Vagina (tissue), 2 donors: ENCODE data around the gene GPHA2. TPM values are rescaled to one million over a fixed set of nuclear protein-coding genes. Genes with fewer than 3 reads are reported as not detected.

Source experiments
- DNase-seq, 2 donors: peaks; one replicate each; pipeline ENCODE4 v3.0.0-alpha.2; 2017; ENCODE audit errors: extremely low spot score in 2 of 2
- H3K27ac ChIP-seq: fragments of 200-600 bp; sonication (generic); one replicate; pipeline ENCODE4 v1.5.1; 2019
- H3K27me3 ChIP-seq: fragments of 200-600 bp; sonication (generic); one replicate; pipeline ENCODE4 v1.5.1; 2019
- H3K36me3 ChIP-seq, 2 donors: fragments of 200-600 bp; sonication (generic); one replicate each; pipeline ENCODE4 v1.5.1; 2017 to 2019
- H3K4me1 ChIP-seq: fragments of 200-600 bp; sonication (generic); one replicate; pipeline ENCODE4 v1.5.1; 2019
- H3K4me3 ChIP-seq, 2 donors: fragments of 200-600 bp; sonication (generic); 1 replicate in 1 of 2; 2 replicates in 1 of 2; pipeline ENCODE4 v1.5.1; 2016 to 2019
- H3K9me3 ChIP-seq: fragments of 200-600 bp; sonication (generic); one replicate; pipeline ENCODE4 v1.5.1; 2019
- POLR2A ChIP-seq, 2 donors: fragments of 450-650 bp; IDR thresholded peaks; one replicate each; pipeline ENCODE4 v1.6.1; 2017; ENCODE audit warnings: antibody characterized with exemption in 2 of 2, mild to moderate bottlenecking in 2 of 2, moderate library complexity in 2 of 2
- POLR2AphosphoS5 ChIP-seq, 2 donors: sonication (generic); formaldehyde crosslinking; IDR thresholded peaks; one replicate each; pipeline ENCODE4 v1.9.0; 2017; ENCODE audit warnings: antibody characterized with exemption in 2 of 2, mild to moderate bottlenecking in 2 of 2, low read depth in 1 of 2; ENCODE audit not compliant: insufficient read depth in 1 of 2
- intact Hi-C: fragments of 100-400 bp; cut with DNase I; formaldehyde crosslinking; loops from one replicate; pipeline ENCODE4 v1.15.1; 2023
- microRNA counts, 2 donors: library from miRNA; unstranded; fragments of <30 nt; microRNA quantifications; one replicate each; lab custom pipeline; 2016 to 2017
- microRNA-seq: library from miRNA; unstranded; fragments of <30 nt; microRNA quantifications from one replicate; pipeline ENCODE4, GENCODE V29; 2017; ENCODE audit warnings: borderline number of aligned reads, borderline replicate concordance
- small RNA-seq: library from RNA; depleted of rRNA; stranded (forward); fragments of <200 nt; gene quantifications from one replicate; pipeline ENCODE3, GENCODE V24; 2016
- total RNA-seq: library from RNA; depleted of rRNA; stranded (reverse); fragments of >200 nt; gene quantifications from one replicate; pipeline ENCODE4 v1.2.3, GENCODE V29; 2016
- TF ChIP-seq, protein P1 (sequence below), 3 experiments: fragments of 450-650 bp in 2 of 3; fragments of 200-600 bp in 1 of 3; sonication (generic) in 1 of 3; IDR thresholded peaks; one replicate each; pipeline ENCODE4 v1.5.1; 2017 to 2019; ENCODE audit warnings: antibody characterized with exemption in 3 of 3, mild to moderate bottlenecking in 2 of 3, moderate library complexity in 2 of 3

GPHA2 gene
- total RNA-seq, 1 donor from 2014 or later, result not detected

DNA sequence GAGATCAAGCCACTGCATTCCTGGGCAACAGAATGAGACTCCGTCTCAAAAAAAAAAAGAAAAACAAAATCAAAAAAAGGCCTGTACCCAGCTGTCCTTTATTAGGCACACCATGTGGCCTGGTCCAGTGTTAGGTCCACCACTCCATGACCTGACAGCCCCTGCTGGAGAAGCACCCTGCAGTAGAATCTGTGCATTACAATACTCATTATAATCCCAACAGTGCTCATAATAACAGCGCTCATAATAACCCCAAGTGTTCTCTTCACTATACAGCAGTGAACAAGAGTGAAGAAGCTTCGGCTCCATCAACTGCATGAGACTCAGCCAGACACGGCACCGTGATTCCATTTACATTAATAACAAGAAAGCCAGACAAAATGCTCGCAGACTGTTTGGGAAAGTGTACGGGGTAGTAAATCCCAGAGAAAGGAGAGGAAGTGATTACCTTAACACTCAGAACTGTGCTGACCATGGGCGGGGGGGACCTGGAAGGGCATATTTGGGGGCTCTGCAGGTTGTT lies 48.4 kb downstream of the GPHA2 start:
- no peak for DNase-seq
- H3K36me3 ChIP-seq, result no peaks in the 10 kb centered on the region
- no peak overlapping the region for H3K4me3 ChIP-seq
- H3K4me1 ChIP-seq, result peaks cover 10% of the 10 kb centered on the region
- H3K9me3 ChIP-seq, result no peaks in the 10 kb centered on the region
- H3K27me3 ChIP-seq, result no peaks in the 10 kb centered on the region
- TF ChIP-seq, protein P1, sequence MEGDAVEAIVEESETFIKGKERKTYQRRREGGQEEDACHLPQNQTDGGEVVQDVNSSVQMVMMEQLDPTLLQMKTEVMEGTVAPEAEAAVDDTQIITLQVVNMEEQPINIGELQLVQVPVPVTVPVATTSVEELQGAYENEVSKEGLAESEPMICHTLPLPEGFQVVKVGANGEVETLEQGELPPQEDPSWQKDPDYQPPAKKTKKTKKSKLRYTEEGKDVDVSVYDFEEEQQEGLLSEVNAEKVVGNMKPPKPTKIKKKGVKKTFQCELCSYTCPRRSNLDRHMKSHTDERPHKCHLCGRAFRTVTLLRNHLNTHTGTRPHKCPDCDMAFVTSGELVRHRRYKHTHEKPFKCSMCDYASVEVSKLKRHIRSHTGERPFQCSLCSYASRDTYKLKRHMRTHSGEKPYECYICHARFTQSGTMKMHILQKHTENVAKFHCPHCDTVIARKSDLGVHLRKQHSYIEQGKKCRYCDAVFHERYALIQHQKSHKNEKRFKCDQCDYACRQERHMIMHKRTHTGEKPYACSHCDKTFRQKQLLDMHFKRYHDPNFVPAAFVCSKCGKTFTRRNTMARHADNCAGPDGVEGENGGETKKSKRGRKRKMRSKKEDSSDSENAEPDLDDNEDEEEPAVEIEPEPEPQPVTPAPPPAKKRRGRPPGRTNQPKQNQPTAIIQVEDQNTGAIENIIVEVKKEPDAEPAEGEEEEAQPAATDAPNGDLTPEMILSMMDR (IDR thresholded peaks at IDR 0.05), result no peak
- TF ChIP-seq POLR2A (IDR thresholded peaks at IDR 0.05) (no peak), POLR2AphosphoS5 (IDR thresholded peaks at IDR 0.05; ENCODE audit: insufficient read depth in 1 of 2, low read depth in 1 of 2) (no peak)
- H3K27ac ChIP-seq, result peak overlapping the region; percentile 22
- intact Hi-C loops, result no loop called here

DNA sequence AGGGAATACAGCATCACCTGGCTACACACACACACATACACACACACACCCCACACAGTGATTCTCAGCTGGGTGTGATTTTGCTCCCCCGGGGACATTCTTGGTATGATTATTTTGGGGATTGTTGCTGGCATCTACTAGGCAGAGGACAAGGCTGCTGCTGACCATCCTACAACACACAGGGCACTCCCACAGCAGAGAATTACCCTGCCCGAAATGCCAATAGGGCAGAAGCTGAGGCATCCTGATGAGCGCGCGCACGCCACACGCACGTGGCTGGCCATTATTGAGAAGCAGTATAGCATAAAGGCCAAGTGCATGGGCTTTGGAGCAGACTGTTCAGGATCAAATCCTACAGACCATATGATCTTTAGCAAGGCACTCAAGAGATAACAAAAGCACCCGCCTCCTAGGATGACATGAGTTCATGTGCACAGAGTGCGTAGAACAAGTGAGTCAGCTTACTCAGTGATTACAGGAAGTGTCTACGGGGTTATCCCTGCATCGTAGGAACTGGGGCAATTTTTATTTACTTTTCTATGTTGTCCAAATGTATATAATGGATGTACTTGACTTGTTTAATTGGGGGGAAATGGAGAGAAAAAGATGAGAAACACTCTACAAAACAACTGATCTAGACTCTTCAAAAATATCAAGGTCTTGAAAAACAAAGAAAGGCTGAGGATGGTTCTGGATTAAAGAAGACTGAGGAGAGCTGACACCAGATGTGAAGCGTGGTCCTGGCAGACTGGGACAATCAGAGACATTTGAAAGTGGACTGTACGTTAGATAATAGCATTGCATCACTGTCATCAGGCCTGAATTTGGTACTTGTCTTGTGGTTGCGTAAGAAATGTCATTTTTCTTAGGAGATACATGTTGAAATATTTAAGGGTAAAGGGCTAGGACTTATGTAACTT lies 50.1 kb downstream of the GPHA2 start:
- intact Hi-C loops, result no loop called here
- H3K27ac ChIP-seq, result no peak overlapping the region
- no peaks in the 10 kb centered on the region for H3K9me3 ChIP-seq
- DNase-seq, result no peak
- no peaks in the 10 kb centered on the region for H3K36me3 ChIP-seq
- no peak overlapping the region for H3K4me3 ChIP-seq
- no peaks in the 10 kb centered on the region for H3K27me3 ChIP-seq
- peaks cover 18% of the 10 kb centered on the region for H3K4me1 ChIP-seq
- TF ChIP-seq POLR2AphosphoS5 (IDR thresholded peaks at IDR 0.05; ENCODE audit: insufficient read depth in 1 of 2, low read depth in 1 of 2), result no peak
- TF ChIP-seq, protein P1 (IDR thresholded peaks at IDR 0.05), result no peak
- TF ChIP-seq POLR2A (IDR thresholded peaks at IDR 0.05), result no peak

MicroRNAs encoded within 50 kb of the gene (microRNA counts, 767-probe panel; counts per million panel counts)
- microRNA hsa-miR-192-5p (lab: Ali Mortazavi, UCI), result 3,281 to 3,510 counts per million in 2 donors

Small RNA genes lying within 50 kb of the gene (microRNA-seq; reads per million reads assigned to microRNA genes)
- gene MIR6749 (not detected), gene MIR6750 (not detected)

Small RNA genes lying within 50 kb of the gene (small RNA-seq; reads per million reads assigned to genes)
- not detected for gene MIR6749
- not detected for gene MIR6750

Other genes starting within 250 kb of the GPHA2 start
- gene NRXN2, start 212.7 kb downstream of the GPHA2 start, total RNA-seq, result 16.9 TPM
- gene RASGRP2, start 191.8 kb downstream of the GPHA2 start, total RNA-seq, result 27.5 TPM
- gene PYGM, start 175.9 kb downstream of the GPHA2 start, total RNA-seq, result 0.98 TPM
- 278 TPM for gene SF1, start 157.4 kb downstream of the GPHA2 start, total RNA-seq
- gene MAP4K2, start 132.7 kb downstream of the GPHA2 start, total RNA-seq, result 20.6 TPM
- gene MEN1, start 125.3 kb downstream of the GPHA2 start, total RNA-seq, result 27.0 TPM
- gene CDC42BPG, start 91.2 kb downstream of the GPHA2 start, total RNA-seq, result 13.0 TPM
- 61.6 TPM for gene EHD1, start 57.3 kb downstream of the GPHA2 start, total RNA-seq
- gene ATG2A, start 18.7 kb downstream of the GPHA2 start, total RNA-seq, result 27.0 TPM
- 16.9 TPM for gene PPP2R5B, start 11.2 kb downstream of the GPHA2 start, total RNA-seq
- gene MAJIN, start 36.2 kb upstream of the GPHA2 start, total RNA-seq, result not detected
- not detected for gene BATF2, start 61.1 kb upstream of the GPHA2 start, total RNA-seq
- 112 TPM for gene ARL2, start 78.3 kb upstream of the GPHA2 start, total RNA-seq
- gene SNX15, start 91.5 kb upstream of the GPHA2 start, total RNA-seq, result 24.1 TPM
- 11.8 TPM for gene SAC3D1, start 105.3 kb upstream of the GPHA2 start, total RNA-seq
- 30.7 TPM for gene NAALADL1, start 122.7 kb upstream of the GPHA2 start, total RNA-seq
- gene CDCA5, start 148.1 kb upstream of the GPHA2 start, total RNA-seq, result 3.7 TPM
- gene ZFPL1, start 148.3 kb upstream of the GPHA2 start, total RNA-seq, result 50.8 TPM
- 191 TPM for gene VPS51, start 160.3 kb upstream of the GPHA2 start, total RNA-seq
- 37.6 TPM for gene TM7SF2, start 176.0 kb upstream of the GPHA2 start, total RNA-seq
- gene ZNHIT2, start 181.8 kb upstream of the GPHA2 start, total RNA-seq, result 15.7 TPM
- 1,228 TPM for gene FAU, start 186.2 kb upstream of the GPHA2 start, total RNA-seq
- 43.5 TPM for gene MRPL49, start 186.4 kb upstream of the GPHA2 start, total RNA-seq
- 42.5 TPM for gene SYVN1, start 198.6 kb upstream of the GPHA2 start, total RNA-seq
- not detected for gene SPDYC, start 234.3 kb upstream of the GPHA2 start, total RNA-seq
- 302 TPM for gene CAPN1, start 246.0 kb upstream of the GPHA2 start, total RNA-seq